DMS 273 treated with DMSO at 0.1 percent for 48 hours (cell line): ENCODE data around the gene TAP2.
A peak's percentile ranks its signal among the peaks of the same experiment; 100 is the strongest.
"Not testable (repeated sequence)": the region's sequence is repeated elsewhere in the genome, so short reads cannot be mapped to it uniquely, and the experiment has no call there.

Experiments used
- DNase-seq: peaks from one replicate; lab custom pipeline; 2025; lab: John Stamatoyannopoulos, UW

The TAP2 gene

DNA sequence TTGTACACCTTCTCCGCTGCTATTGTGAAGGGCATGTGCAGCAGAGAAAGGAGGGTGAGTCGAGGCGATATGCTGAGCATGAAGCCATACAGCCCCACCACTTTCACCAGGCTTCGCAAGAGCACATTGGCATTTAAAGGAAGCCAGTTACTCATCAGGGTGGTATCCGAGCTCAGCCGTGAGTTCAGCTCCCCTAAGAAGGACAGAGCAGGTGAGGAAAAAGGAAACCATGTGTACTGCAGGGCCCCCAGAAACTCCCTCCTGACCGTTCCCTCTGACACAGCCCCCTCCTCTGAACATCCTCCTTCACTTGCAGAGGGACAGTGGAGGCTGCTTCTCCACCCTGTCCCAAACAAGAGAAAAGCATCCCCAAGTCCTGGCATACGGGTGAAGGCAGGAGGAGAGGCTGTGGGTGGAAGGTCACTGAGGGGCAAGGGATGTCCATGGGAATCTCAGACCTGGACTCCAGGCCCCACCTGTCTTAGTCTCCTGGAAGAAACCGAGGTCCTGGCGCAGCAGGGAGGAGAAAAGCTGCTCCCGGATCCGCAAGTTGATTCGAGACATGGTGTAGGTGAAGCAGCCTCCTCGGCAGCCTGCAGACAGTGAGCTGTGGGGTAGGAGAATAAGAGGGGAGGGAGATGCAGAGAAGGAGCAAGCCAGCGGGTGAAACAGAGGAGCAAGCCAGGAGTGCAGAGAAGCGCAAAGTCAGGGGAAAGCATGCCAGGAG is 3.2 kb downstream of the TAP2 start:
- DNase-seq = no peak

DNA sequence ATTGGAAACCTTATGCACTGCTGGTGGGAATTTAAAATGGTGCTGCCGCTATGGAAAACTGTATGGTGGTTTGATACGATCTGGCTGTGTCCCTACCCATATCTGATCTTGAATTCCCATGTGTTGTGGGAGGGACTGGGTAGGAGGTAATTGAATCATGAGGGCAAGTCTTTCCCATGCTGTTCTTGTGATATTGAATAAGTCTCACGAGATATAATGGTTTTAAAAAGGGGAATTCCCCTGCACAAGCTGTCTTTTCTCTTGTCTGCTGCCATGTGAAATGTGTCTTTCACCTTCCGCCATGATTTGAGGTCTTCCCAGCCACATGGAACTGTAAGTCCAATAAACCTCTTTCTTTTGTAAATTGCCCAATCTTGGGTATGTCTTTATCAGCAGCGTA is 4.9 kb downstream of the TAP2 start:
- DNase-seq = no peak

DNA sequence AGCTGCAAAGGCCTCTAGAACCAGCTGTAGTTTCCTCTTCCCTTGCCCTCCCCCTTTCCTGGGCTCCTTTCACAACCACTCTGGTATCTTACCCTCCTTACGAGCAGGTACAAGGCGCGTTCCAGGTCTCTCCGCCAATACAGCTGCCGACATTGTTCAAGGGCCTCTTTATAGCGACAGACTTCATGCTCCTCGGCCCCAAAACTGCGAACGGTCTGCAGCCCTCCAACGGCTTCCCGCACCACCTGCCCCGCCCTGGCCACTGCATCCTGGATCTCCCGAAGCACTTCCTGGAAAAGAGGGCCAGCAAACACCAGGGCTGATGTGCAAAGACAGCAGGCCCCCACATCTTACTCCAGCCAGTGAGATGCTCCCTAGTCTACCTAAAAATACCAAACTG is 6.0 kb downstream of the TAP2 start:
- DNase-seq = no peak

DNA sequence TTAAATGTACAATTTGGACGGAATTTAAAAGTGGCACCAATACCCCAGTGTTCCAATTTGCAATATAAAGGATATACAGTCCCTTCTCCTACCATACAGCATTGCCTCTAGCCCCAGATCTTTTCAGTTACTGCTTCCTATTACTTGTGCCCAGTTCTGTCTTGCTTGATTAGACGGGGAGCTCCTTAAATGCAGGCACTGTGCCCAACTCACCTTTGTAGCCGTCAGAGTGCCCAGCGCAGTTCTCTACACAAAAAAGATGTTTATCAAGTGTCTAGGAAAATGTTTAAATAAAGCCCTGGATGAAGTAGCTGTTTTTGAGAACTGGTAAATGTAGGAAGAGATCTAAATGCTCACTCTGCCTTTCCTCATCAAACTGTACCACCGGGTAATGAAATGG is 7.6 kb downstream of the TAP2 start:
- DNase-seq = no peak

DNA sequence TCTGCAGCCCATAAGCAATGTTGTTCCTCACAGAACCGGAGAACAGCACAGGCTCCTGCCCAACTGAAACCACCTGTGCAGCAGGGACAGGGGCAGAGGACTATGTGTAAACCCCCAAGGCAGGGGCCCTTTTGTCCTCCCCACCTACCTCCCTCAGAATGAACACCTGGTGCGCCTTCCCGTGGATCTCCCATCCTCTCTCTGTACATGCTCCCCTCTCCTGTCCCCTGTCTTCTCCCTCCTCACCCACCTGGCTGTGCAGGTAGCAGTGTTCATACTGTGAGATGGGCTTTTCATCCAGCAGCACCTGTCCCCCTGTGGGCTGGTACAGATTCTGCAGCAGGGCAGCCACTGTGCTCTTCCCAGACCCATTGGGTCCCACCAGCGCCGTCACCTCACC is 8.5 kb downstream of the TAP2 start:
- no peak for DNase-seq

DNA sequence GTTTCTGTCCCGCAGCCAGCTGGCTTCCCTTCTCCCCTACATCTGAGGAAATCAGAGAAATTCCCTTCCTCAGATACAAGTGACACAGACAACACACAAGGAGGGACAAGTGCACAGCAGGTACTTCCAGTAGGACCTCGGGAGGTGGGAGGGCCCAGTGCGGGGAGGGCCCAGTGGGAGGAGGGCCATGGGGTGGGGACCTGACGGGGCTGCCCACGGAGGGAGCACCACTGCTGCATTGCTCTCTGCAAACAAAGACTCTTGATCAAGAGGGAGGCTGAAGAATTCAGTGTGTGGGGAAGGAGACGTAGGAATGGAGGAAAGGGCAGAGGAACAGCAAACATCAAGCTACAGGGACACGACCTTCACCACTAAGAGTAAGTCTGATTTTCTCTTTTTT is 9.0 kb downstream of the TAP2 start:
- no peak for DNase-seq

DNA sequence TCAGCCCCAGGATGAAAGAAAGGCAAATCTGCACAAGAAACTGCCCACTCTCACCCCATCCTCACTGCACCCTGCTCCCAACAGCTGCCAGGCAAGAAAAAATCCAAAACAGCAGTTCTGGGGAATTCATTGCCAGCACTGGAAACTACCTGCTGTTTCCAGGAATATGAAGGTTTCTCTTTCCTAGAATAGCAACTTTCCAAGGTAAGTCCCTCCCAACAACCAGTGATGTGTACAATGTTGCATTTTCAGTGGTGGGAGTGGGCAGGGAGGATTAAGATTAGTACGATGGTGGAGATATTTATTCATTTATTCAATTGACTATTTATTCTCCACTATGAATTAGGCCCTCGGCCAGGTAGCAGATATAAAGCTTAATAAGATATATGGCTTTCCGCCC is 11.5 kb downstream of the TAP2 start:
- no peak for DNase-seq

DNA sequence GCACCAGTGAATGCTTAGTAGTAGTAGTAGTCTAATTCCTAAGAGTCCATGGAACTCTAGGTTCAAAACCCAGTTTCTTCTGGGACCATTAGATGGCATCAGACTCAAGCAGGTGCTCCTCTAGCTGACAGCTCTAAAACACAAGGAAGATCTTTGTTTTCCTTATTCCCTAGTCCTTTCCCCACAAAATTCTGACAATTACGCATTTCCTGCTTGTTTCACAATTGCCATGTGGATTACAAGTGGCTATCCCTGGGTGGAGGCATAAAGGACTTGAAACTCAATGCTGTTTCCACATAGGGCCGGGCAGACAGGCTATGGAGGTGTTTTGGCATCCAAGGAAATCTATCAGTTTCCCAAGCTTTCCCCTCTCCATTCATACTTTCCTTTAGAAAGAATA is 12.6 kb downstream of the TAP2 start:
- DNase-seq = no peak

DNA sequence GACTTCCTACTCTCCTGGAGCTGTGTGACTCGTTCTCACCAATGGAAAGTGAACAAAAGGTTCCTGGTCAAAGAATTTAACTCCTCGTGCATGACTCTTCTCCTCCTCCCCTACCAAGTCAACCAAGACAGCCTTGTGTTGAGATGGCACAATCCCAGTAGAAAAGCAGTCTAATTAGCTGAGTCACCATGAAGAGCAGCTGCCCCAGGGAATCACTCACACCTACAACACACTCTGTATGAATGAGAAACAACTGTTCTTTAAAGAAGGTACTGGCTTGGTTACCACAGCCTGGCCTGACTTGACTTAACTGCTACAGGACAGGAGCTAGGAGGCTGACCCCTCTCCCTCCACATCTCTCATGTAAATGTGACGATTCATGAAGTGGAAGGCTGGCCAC is 18.8 kb downstream of the TAP2 start:
- no peak for DNase-seq

DNA sequence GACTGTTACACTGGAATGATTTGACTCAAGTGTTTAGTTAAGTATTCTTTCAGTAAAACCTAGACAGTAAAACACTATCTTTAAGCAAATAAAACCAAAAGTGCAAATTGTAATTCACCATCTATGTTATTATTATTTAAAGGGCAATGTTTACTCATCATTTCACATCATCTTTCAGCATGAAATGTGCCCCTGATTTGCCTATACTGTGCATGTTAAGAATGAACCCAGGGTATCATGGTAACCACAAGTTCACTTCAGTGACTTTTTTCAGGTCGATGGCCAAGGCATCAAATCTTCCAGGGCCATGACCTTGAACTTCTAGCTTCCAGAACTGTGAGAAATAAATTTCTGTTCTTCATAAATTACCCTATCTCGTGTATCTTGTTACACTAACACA is 19.7 kb downstream of the TAP2 start:
- DNase-seq = no peak

DNA sequence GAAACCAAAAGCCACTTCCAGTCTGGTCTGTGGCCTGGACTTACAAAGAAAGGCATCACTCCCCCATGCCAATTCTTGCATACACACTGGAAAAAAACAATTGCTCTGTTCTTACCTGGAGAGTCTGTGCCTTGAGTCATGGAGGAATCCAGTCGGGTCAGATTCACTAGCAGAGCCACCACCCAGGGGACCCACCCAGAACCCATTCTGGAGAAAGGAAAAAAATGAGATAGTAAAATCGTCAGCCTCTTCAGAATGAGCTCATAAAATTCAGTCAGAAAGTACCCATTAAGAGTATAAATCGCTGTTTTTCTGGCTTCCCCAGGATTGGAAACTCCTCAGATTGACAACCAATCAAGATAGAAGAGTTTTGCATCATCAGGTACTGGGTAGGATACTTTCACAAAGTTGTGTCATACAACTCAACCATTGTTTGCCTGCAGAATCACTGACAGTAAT is 21.8 kb downstream of the TAP2 start, which contains the start of gene HLA-DOB:
TSS of gene HLA-DOB (minus strand) at position 257 of the 459 bp plus-strand sequence. CDS start at position 206, 51 bp downstream.
- peak; percentile 9 for DNase-seq

DNA sequence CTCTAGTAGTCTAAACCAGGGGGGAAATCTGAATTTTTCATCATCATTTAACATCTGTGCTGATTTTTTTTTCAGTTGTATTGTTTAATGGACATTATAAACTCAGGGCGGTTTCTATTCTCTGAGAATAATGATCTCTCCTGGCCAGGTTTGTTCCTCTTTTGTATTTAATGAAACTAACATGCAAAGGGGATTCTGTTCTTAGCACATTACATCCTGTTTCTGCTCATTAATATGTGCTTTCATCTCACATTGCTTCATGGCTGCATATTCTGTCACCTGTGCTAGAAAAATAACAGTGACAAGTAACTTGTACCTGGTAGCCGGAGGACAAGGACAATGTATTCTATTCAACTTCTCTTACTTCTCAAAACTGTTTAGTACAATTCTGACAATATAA is 22.5 kb downstream of the TAP2 start:
- DNase-seq = no peak

DNA sequence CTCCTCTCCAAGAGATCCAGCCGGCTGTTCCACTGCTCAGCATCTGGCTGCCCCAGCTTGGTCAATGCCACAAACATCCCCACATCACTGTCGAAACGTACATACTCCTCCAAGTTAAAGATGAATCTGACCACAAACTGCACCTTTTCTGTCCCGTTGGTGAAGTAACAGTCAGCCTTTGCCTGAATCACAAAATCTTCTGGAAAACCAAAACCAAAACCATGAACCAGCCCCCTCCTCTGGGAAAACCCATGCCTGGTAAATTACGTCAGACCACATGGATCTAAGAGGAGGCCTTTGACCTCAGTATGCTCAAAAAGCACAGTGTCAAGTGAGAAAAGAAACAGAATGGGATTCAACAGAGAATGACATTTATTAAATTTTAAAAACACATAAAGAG is 23.4 kb downstream of the TAP2 start:
- no peak for DNase-seq

DNA sequence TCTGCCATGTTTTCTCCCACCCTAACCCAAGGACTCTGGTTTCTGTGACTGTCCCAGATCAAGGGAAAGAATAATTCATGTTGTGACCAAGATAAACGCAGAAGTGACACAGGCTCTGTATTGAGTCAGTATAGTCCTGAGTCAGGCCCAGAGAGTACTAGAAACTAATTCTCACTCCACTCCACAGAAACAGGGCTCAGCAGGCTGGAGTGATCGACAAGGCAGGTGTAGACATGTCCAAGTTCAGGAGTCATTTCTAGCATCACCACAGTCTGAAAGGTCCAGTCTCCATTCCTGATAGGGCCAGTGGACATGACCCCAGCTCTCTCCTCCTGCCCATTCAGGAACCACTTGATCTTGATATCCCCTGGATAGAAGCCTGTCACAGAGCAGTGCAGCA is 24.4 kb downstream of the TAP2 start:
- no peak for DNase-seq

DNA sequence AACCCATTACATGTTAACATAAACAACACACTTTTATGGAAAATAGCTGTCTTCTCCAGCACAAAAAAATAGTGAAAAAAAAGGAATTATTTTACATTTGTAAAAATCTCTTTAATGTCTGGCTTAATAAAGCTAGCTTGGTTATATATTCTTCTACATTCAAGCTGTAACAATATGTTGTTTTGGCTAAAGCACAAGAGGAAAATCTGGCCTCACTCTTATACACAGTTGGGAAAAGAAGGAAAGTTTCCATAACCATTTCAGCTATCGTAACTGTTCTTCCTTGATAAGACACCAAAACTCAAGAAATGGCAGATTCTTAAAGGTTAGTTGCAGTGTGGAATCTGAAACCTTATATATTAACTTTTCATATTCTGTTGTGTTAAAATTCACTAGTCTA is 29.4 kb downstream of the TAP2 start:
- DNase-seq = no peak

DNA sequence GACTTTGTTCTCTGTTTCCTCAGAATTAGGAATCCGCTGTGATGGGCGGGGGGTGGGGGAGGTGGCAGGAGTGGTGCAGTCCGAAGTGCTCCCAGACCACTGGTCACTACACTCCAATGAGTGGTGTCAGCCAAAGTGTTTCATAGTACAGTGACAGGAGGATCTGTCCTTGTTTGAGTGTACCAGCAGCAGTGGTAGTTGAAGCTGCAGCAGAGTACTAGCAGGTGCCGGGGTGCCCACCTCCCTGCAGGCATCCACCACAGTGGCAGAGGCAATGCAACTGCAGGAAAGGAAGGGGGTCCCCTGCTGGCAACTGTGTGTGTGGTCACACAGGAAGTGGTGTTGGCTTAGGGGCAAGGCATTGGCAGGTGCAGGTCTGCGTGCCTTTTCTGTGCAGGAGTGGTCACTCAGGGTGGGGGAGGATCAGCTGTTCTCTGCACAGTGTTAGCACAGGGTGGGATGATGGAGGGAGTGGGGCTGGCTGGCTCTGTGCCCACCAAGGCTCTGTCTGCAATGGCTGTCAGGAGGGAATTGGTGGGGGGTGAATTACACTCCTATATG is 31.4 kb downstream of the TAP2 start:
- DNase-seq = no peak

DNA sequence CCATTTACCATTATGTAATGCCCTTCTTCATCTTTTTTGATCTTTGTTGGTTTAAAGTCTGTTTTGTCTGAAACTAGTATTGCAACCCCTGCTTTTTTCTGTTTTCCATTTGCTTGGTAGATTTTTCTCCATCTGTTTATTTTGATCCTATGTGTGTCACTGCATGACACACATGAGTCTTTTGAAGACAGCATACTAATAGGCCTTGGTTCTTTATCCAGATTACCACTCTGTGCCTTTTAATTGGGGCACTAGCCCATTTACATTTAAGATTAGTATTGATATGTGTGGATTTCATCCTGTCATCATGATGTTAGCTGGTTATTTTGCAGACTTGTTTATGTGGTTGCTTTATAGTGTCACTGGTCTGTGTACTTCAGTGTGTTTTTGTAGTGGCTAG is 33.1 kb downstream of the TAP2 start:
- not testable (repeated sequence) for DNase-seq

DNA sequence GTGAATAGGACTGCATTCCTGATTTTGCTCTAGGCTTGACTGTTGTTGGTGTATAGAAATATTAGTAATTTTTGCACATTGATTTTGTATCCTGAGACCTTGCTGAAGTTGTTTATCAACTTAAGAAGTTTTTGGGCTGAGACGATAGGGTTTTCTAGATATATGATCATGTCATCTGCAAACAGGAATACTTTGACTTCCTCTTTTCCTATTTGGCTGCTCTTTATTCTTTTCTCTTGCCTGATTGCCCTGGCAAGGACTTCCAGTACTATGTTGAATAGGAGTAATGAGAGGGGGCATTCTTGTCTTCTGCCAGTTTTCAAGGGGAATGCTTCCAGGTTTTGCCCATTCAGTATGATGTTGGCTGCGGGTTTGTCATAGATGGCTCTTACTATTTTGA is 35.1 kb downstream of the TAP2 start:
- DNase-seq = no peak

DNA sequence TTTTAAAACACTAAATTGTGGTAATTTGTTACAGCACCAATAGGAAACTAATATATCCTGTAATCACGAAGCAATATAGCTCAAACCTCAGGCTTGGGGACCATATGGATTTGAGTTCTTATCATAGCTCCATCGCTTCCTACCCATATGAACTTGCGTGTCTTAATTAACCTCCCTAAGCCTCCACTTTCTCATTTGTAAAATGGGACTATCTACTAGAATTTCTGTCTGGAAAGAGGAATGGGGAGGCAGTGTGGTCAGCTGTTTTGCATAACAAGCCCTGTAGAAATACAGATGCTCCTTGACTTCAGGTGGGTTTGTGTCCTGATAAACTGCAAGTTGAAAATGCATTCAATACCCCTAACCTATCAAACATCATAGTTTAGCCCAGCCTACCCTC is 38.8 kb downstream of the TAP2 start:
- no peak for DNase-seq

DNA sequence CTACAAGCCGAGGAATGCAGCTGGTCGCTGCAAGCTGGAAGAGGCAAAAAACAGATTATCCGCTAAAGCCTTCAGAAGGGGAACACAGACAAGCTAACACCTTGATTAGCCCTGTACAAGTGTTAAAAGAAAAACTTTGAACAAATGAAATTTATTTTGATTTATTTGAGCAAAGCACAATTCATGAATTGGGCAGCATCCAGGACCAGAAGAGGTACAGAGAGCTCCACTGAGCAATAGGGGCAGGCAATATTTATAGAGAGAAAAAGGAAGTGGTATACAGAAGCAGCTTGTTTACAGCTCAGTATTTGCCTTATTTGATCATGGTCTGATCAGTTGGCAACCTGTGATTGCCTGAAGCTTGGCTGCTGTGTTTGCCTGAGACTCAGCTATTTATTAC is 39.4 kb downstream of the TAP2 start:
- DNase-seq = no peak

DNA sequence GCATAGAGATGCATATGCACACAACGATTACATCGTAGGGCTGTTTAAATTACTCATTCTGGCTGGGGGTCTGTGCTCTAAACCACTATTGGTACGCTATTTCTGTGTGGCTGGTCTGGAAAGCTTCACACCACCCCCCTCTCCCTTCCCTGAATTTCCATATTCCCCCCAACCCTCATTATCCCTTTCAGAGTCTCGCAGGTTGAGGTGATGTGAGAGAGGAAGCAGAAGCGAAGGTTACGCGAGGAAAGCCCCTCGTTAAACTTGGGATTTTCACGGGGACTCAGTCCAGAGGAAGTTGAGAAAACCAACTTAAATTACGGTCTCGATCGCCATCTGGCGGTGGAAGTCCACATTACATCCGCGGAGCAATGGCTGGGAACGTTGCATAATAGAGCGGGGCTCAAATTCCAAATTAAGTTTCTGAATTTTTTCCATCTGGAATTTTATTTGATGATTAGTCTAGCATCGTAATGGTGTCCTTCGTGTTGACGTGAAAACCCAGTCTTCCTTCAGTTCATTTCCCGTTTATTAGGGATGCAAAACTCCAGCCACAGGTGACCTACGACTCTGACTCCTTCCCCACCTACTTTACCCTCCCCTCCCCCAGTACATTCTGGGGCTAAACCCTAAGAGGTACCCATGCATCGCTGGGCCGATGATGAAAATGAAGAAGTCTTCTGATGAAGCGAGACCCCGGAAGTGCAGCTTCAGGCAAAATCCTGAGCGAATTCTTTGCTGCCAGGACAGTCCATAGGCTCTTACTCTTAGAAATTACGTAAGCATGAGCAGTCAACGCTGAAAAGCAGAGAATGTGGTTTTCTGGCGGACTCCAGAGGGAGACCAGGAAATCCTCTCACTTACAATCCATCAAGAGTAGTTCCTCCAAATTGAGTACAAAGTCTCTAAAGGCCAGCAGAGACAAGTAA is 41.4 kb downstream of the TAP2 start:
- DNase-seq = peak; percentile 11

DNA sequence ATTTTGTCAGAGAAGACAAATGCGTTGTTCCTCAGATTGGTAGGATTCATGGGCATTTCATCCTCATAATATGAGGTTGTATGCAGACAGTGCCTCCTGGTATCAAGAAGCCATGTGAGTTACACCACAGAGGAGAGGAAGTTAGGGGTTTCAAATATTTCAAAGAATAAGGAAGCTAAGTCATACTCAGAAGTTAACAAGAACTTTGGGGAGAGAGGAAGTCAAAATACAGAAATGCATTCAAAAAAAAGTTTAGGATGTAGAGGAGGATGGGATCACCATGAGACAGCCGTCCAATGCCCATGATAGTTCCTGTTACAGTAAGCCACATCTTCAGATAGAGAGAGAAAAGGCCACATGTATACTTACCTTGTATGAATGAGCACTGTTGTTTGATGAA is 44.0 kb downstream of the TAP2 start:
- no peak for DNase-seq

DNA sequence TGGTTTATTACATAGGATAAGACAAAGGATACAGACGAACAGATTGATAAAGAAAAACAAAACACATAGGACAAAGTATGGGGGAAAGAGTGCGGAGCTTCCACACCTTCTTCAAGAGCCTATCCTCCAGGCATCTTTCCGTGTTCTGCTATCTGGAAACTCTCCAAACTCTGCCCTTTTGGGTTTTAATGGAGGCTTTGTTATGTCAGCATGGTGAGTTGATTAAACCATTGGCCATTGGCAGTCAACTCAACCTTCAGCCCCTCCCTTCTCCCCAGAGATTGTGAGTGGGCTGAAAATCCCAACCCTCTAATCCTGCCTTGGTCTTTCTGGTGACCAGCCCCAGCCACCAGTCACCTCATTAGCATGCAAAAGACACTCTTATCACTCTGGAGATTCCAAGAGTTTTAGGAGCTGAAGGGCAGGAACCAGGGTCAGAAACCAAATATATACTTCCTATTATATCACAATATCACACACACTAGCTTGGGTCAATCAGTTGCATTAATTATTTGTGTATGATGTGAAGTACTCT is 45.6 kb downstream of the TAP2 start:
- DNase-seq = no peak
